HG02938 (cell line): Measurements from ENCODE around the gene ATIC.

Source experiments
- ATAC-seq: cut with Tn5 transposase; IDR thresholded peaks from one replicate; pipeline ENCODE4 v1.9.1; 2021; ENCODE audit warnings: mild to moderate bottlenecking, moderate library complexity; ENCODE audit not compliant: unreplicated experiment

The ATIC gene

GRCh38 chr2:215314896-215315295, 3.0 kb downstream of the ATIC start:
- no peak for ATAC-seq

- no peak for ATAC-seq
Observed at GRCh38 chr2:215315301-215315700, 3.4 kb downstream of the ATIC start.

GRCh38 chr2:215316336-215316735, 4.5 kb downstream of the ATIC start:
- ATAC-seq, result no peak

- ATAC-seq, result no peak
Observed at GRCh38 chr2:215319500-215319899, 7.6 kb downstream of the ATIC start.

GRCh38 chr2:215320102-215320501, 8.2 kb downstream of the ATIC start:
- no peak for ATAC-seq

GRCh38 chr2:215320679-215321078, 8.8 kb downstream of the ATIC start:
- ATAC-seq, result no peak

GRCh38 chr2:215324811-215325210, 13.0 kb downstream of the ATIC start:
- ATAC-seq, result no peak

- no peak for ATAC-seq
Observed at GRCh38 chr2:215328066-215328465, 16.2 kb downstream of the ATIC start.

- no peak for ATAC-seq
Observed at GRCh38 chr2:215332872-215333595, 21.2 kb downstream of the ATIC start.

- ATAC-seq, result no peak
Observed at GRCh38 chr2:215338883-215339679, 27.2 kb downstream of the ATIC start.

- no peak for ATAC-seq
Observed at GRCh38 chr2:215347878-215348277, 36.0 kb downstream of the ATIC start.

- no peak for ATAC-seq
Observed at GRCh38 chr2:215352602-215353001, 40.7 kb downstream of the ATIC start.

GRCh38 chr2:215354771-215355695, 43.2 kb downstream of the ATIC start:
- ATAC-seq, result no peak

GRCh38 chr2:215355801-215356200, 43.9 kb downstream of the ATIC start:
- no peak for ATAC-seq

GRCh38 chr2:215356334-215356947, 44.6 kb downstream of the ATIC start:
- no peak for ATAC-seq

GRCh38 chr2:215356948-215357461, 45.1 kb downstream of the ATIC start:
- no peak for ATAC-seq

- ATAC-seq, result no peak
Observed at GRCh38 chr2:215357660-215358059, 45.8 kb downstream of the ATIC start.

- ATAC-seq, result no peak
Observed at GRCh38 chr2:215358312-215358845, 46.5 kb downstream of the ATIC start.

GRCh38 chr2:215358891-215359575, 47.2 kb downstream of the ATIC start:
- ATAC-seq, result no peak

GRCh38 chr2:215359576-215359922, 47.7 kb downstream of the ATIC start:
- no peak for ATAC-seq
